NCI-H345 (cell line): ENCODE data around the gene CTDSP2.
"Not testable (repeated sequence)": the region's sequence is repeated elsewhere in the genome, so short reads cannot be mapped to it uniquely, and the experiment has no call there.

Experiments used
- DNase-seq: peaks from one replicate; lab custom pipeline; 2025; lab: John Stamatoyannopoulos, UW

CTDSP2 gene

DNA sequence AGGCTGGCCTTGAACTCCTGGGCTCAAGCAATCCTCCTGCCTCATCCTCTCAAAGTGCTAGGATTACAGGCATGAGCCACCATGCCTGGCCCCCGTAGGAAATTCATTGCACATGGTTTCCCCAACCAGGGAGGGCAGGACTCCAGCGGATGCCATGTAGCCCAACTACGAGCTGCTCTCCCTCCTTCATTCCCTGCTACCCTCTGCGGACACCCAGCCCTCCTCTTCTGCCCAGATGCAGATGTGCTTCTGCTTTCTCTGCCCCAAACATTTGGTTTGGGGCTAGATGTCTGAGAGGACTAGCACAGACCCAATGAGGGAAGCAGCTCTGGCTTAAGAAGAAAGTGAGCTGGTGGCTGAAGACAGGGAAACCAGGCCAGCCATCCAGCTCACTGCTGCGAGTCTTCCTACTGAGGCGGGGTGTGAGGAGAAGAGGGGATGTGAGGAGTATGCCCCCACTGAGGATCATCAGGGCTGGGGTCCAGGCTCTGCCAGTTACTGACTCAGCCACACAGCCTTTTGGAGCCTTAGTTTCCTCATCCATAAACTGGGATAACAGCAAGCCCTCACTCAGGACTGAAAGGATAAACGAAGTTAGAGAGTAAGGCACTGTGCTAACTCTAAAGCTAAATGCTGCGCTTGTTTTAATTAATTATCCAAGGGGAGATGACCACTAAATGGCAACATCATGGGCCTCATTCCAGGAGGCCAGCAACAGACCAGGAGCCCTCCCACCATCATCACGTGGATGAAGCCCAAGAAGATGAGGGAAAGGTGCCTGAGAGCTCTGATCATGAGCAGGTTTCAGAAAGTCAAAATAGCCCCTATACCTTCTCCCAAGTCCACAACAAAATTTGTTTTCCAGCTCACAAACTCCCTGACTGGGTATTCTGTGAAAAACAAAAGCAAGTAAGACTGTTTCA, 10.9 kb downstream of the CTDSP2 start:
- no peak for DNase-seq

DNA sequence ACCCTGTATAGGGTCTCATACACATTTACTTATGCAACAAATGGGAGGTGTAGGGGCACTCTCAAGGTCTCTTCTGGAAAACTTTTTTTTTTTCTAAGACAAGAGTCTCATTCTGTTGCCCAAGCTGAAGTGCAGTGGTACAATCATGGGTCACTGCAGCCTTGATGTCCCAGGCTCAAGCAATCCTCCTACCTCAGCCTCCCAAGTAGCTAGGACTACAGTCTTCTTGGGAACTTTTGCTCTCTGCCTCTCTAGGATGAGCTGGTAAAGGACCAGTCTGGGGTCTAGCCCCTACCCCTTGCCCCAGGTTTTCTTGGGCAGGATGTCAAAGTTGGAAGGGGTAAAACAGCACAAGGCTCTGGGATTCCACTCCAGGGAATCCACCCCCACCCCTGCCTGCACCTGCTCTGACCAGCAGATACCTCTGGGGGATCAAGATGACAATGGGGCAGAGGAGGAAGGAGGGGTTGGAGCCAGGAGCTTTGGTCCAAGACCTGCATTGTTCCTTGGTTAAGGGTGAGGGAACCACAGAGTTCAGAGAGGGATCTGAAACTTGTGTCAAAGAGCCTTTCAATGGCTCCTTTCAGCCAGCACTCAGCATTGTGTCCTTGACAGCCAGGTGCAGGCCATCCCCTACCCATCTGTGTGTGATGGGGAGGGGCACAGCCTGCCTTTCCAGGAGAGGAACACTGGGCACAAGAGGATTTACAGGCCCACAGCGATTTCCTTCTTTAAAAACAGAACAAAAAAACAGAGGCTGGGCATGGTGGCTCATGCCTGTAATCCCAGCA, 12.2 kb downstream of the CTDSP2 start:
- DNase-seq = peak; percentile 68

DNA sequence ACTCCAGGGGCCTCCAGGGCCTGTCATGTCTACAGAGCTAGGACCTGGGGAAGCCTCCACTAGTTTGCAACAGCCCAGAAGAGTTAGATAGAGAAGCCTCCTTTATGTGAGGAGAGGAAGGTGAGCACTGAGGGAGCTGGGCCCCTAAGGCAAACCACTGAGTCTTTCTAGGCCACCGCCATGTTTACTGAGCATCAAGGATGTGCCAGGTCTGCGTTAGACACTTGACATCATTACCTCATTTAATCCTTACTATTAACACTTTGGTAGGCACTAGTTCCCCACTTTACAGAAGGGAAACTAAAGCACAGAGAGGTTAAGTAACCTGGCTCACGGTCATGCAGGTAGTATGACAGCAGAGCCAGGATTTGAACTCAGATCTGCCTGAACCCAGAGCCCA, 12.9 kb downstream of the CTDSP2 start:
- DNase-seq = no peak

GRCh38 chr12:57832966-57833365, 13.6 kb downstream of the CTDSP2 start:
- DNase-seq = no peak

GRCh38 chr12:57830393-57830792, 16.1 kb downstream of the CTDSP2 start:
- no peak for DNase-seq

DNA sequence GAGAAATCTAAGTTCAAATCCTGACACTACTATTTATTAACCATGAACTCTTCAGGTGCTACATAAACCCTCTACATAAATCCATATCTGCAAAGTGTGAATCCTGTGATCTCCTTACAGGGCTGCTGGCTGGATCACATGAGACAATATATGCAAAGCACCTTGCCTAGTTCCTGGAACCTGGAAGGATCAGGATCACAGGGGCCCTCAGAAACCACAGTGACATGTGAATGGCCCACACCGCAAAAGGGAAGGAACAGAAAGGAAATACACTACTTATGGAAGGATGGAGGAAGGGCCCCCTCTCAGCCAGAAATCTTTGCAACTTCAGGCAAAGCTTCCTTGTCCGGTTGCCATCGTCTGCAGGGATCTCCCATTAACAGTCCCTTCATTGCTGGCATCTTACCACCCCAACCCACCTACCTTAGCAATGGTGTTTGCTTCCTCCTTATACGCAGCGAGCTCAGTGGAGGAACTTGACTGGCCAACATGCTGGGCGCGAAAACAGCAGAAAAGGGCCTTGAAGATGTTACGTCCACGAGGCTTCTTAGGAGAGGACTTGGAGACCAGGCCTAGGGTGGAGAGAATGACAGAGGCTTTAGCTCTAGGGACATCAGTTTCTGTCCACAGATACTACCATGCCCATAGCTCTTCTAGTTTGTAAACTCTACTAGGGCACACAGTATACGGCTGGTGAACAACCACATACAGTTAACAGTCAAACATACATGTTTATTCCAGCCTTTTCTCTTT, 17.3 kb downstream of the CTDSP2 start:
- no peak for DNase-seq

DNA sequence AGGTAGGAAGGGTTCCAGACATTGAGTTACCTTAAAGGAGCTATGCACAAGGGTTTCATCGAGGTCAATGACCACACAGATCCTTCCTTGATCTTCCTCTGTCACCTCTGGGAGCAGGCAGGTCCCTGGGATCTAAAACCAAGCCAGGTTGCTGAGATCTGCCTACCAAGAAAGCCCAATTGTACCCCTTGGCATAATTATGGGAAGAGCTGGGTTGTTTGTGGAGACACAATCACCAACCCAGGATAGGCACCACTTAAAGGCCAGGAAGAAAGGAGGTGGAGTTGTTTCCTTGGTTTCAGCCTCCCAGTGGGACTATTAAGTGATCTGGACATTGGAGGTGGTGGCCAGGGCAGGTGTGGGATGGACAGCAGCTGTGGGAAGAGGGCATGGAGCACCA, 19.6 kb downstream of the CTDSP2 start:
- no peak for DNase-seq

GRCh38 chr12:57826400-57826799, 20.1 kb downstream of the CTDSP2 start:
- no peak for DNase-seq

- no peak for DNase-seq
Observed at GRCh38 chr12:57825451-57825850, 21.1 kb downstream of the CTDSP2 start.

- no peak for DNase-seq
Observed at GRCh38 chr12:57823908-57824640, 22.5 kb downstream of the CTDSP2 start.

- DNase-seq = no peak
Observed at GRCh38 chr12:57823131-57823907, 23.2 kb downstream of the CTDSP2 start.

DNA sequence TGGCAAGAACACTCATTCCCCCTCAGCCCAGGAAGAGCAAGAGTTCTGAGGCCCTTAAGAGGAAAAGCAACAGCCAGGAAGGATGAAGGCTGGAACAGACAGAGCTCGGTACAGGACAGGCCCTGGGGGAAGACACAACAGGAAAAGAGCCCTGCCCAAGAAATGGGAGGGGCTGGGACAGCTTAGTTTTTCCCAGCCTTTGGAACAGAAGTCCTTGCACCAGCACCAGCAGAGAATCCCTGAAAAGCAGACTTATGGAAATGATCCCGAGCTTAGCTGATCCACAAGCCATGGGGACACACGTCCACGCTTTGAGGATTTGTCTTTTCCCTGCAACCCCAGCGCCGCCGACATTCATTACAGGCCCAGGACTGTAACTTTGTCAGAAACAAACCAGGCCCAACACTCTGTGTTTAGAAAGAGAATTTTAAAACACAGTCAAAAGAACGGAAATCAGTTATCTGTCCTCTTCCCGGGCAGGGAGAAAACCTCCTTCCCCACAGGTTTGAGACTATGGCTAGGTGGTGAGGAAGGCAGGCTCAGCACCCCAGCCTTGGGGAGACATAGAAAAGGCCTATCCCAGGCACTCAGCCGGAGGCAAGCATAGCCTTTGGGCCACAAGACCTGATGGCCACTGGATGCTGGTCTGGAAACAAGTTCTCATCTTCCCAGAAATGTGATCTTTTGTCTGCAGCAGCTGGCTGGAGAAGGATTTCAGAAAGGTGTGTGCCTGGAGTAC, 24.0 kb downstream of the CTDSP2 start:
- DNase-seq = no peak

DNA sequence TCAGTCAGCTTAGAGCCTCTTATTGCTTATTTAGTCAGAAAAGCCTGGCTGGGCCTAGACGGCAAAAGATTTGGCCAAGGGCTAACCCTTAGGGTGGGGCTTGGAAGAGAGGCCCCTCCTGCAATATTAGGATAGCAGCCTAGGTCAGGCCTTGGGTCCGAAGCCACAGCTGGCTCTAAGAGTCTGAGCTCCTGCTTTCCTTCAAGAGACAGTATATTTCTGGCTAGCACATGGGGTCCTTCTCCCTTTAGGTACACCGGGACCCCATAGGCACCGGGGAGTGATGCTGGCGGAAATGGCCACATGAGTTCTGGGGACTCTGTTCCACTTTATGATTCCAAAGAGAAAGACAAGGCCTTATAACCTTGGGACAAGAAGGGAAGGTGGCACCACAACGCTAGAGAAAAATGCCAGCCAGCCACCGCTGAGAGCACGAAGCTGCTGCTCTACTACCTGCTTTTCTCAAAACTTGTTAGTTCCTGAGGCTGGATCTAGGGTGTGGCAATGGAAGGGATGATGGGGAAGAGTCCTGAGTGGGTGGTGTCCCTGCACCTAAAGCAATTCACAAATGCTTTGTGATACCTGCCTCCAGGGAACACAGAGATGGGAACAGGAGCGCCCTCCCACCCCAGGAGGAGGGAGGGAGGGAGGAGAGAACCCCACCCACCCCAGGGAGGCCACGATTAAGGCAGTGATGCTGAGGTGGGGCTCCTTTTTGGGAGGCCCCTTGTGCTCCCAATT, 24.9 kb downstream of the CTDSP2 start:
- DNase-seq = no peak

DNA sequence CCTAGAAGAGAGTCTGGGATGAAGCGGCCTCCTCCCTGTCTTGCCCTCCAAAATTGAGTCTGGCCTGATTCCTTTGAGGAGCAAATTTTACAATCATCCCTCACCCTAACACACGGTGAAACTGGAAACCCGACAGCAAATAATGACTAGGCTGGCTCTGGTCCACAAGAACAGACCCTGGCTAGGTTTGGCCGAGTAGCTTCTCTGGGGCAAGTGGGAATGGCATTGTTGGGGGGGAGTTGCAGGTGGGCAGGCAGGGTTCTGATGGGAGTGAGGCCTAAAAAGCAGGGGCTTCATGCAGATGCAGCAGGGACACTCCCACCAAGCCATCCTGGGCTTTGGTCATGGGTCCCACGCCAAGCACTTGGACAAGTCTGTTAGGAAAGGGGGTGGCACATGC, 25.5 kb downstream of the CTDSP2 start:
- not testable (repeated sequence) for DNase-seq

- DNase-seq = not testable (repeated sequence)
Observed at GRCh38 chr12:57820119-57820518, 26.4 kb downstream of the CTDSP2 start.

- not testable (repeated sequence) for DNase-seq
Observed at GRCh38 chr12:57817990-57818331, 28.6 kb downstream of the CTDSP2 start.

DNA sequence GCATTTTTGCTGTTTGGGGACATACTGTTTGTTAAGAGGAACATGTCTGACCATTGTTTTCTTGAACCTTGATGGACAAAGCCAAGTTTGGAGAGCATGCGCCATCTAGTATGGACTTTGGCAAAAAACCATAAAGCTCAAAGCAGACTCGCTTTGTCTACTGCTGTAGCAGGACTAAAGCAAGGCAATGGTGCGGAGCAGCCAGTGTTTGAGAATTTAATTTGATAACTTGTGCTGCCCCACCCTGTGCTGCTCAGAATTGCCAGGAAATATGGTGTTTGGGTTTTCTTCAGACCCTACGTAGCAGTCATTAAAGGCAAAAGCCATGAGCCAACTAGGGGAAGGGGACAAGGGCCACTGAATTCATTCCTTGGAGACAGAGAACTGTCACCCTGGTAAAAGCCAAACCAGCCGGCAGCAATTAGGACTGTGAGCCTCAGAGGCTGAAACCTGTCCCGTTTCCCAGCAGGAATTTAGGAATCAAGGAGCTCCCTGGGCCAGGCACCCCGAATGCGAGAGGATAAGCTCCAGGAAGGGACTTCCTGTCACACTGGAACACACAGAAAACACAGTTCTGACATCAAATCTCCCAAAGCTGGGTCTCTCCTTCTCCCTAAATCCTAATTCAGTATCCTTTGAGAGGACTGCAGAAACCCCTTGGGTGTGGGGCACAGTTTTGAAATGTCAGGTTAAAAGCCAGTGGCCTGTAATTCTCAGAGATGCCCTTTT, 29.1 kb downstream of the CTDSP2 start:
- DNase-seq = no peak

DNA sequence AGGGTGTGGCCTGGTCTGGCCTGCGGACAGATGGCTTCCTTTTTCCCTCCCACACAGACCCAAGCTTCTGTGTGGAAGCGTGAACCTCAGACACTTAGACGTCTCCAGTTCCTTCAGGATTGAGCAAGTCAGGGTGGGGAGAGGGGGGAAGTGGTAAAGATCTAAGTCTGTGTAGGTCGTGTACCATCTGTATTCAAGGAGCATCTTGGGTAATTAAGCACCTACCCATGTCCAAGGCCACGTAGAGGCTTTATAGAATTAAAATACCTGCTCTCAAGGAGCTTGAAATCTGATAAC, 29.7 kb downstream of the CTDSP2 start:
- no peak for DNase-seq
